Naive thymus-derived CD4-positive, alpha-beta T cell (primary cell): ENCODE data around the gene FBXL17. TPM values are rescaled to one million over a fixed set of nuclear protein-coding genes. Genes with fewer than 3 reads are reported as not detected.

Experiments
- ATAC-seq: fragments of 150-1000 bp; cut with Tn5 transposase; 2 replicates; pipeline ENCODE4 v1.10.0; 2021; ENCODE audit warnings: mild to moderate bottlenecking, moderate library complexity
- CTCF ChIA-PET: fragments of 350-600 bp; sonication (Branson Sonifier 250); formaldehyde crosslinking; loops from one replicate; lab custom pipeline; 2021; ENCODE audit warnings: antibody characterized with exemption; lab: Charles Lee
- POLR2A ChIA-PET: fragments of 350-600 bp; sonication (Branson Sonifier 250); formaldehyde crosslinking; loops from one replicate; lab custom pipeline; 2021; ENCODE audit warnings: antibody characterized with exemption, inconsistent platforms; lab: Charles Lee
- DNase-seq, 9 donors: peaks; one replicate each; pipeline versions ENCODE4 v3.0.0 to v3.0.0-alpha.2; 2020 to 2022; ENCODE audit warnings: mixed read lengths in 1 of 9
- H3K27ac ChIP-seq: one replicate; pipeline ENCODE4 v1.7.0; 2013; ENCODE audit warnings: mild to moderate bottlenecking, low read depth, low read length, moderate library complexity
- H3K27me3 ChIP-seq, 2 donors: one replicate each; pipeline ENCODE4 v1.7.0; 2013; ENCODE audit warnings: low read length in 2 of 2, mild to moderate bottlenecking in 2 of 2, moderate library complexity in 2 of 2; ENCODE audit not compliant: control insufficient read depth in 2 of 2, insufficient read depth in 2 of 2
- H3K36me3 ChIP-seq, 3 experiments: 1 replicate in 2 of 3; 2 replicates in 1 of 3; pipeline ENCODE4 v1.7.0; 2013; ENCODE audit warnings: low read length in 3 of 3, mild to moderate bottlenecking in 3 of 3, moderate library complexity in 1 of 3; ENCODE audit not compliant: insufficient read depth in 3 of 3, control insufficient read depth in 2 of 3
- H3K4me1 ChIP-seq, 2 donors: one replicate each; pipeline ENCODE4 v1.7.0; 2013; ENCODE audit warnings: low read length in 2 of 2, mild to moderate bottlenecking in 2 of 2, moderate library complexity in 1 of 2; ENCODE audit not compliant: control insufficient read depth in 2 of 2, insufficient read depth in 2 of 2
- H3K4me3 ChIP-seq: 2 replicates; pipeline ENCODE4 v1.7.0; 2013; ENCODE audit warnings: mild to moderate bottlenecking, low read length
- H3K9me3 ChIP-seq, 3 experiments: 1 replicate in 2 of 3; 2 replicates in 1 of 3; pipeline ENCODE4 v1.7.0; 2013; ENCODE audit warnings: low read length in 3 of 3; ENCODE audit not compliant: control insufficient read depth in 2 of 3
- H3K27ac Mint-ChIP-seq, 9 donors: one replicate each; pipeline ENCODE4 v1.8.0; 2020 to 2022; ENCODE audit warnings: mixed read lengths in 9 of 9, mild to moderate bottlenecking in 8 of 9, moderate library complexity in 5 of 9, inconsistent platforms in 2 of 9
- H3K27me3 Mint-ChIP-seq, 5 donors: one replicate each; pipeline ENCODE4 v1.8.0; 2021 to 2022; ENCODE audit warnings: mixed read lengths in 5 of 5, mild to moderate bottlenecking in 1 of 5
- H3K36me3 Mint-ChIP-seq, 5 donors: one replicate each; pipeline ENCODE4 v1.8.0; 2020 to 2022; ENCODE audit warnings: mixed read lengths in 5 of 5, mild to moderate bottlenecking in 3 of 5, inconsistent platforms in 1 of 5
- H3K4me1 Mint-ChIP-seq, 7 donors: one replicate each; pipeline ENCODE4 v1.8.0; 2020 to 2022; ENCODE audit warnings: mixed read lengths in 7 of 7, mild to moderate bottlenecking in 3 of 7, inconsistent platforms in 1 of 7
- H3K4me3 Mint-ChIP-seq, 10 donors: one replicate each; pipeline ENCODE4 v1.8.0; 2020 to 2022; ENCODE audit warnings: mild to moderate bottlenecking in 10 of 10, mixed read lengths in 10 of 10, moderate library complexity in 6 of 10, inconsistent platforms in 2 of 10
- H3K9me3 Mint-ChIP-seq, 11 donors: one replicate each; pipeline ENCODE4 v1.8.0; 2020 to 2022; ENCODE audit warnings: mixed read lengths in 11 of 11, mild to moderate bottlenecking in 4 of 11, inconsistent platforms in 1 of 11, moderate library complexity in 1 of 11
- intact Hi-C, 2 donors: fragments of 100-400 bp; cut with micrococcal nuclease; formaldehyde crosslinking; loops; one replicate each; pipeline ENCODE4 v1.15.1; 2023
- polyA plus RNA-seq, 2 donors: library from polyadenylated mRNA; unstranded; fragments of 300-500 nt; fragmentation: Illumina TruSeq; gene quantifications; one replicate each; pipeline ENCODE4 v1.2.3, GENCODE V29; 2021
- total RNA-seq, 6 experiments: library from RNA in 5 of 6; stranded (reverse) in 5 of 6; gene quantifications; 1 replicate in 5 of 6; 2 replicates in 1 of 6; pipeline ENCODE4 v1.2.3 and lab custom pipeline; 2021 to 2026

The FBXL17 gene
- total and polyA plus RNA-seq, 7 experiments from 2014 or later: 4.4 to 28.4 (median 19.6) TPM

- Histone ChIP-seq H3K4me3 (no peak overlapping the region), H3K9me3 (no peaks in the 10 kb centered on the region), H3K27me3 (no peaks in the 10 kb centered on the region), H3K36me3 (no peaks in the 10 kb centered on the region), H3K27ac (no peak overlapping the region), H3K4me1 (no peaks in the 10 kb centered on the region)
- no peak for DNase-seq
- no peak for ATAC-seq
- intact Hi-C loops: no loop called here
- CTCF ChIA-PET: no interaction called here
- POLR2A ChIA-PET: no interaction called here
- Mint-ChIP-seq H3K4me1 (peaks cover 0 to 26% (median 0%) of the 10 kb centered on the region in 7 donors), H3K27me3 (no peaks in the 10 kb centered on the region), H3K36me3 (peaks cover 0 to 8% (median 1%) of the 10 kb centered on the region in 5 donors), H3K4me3 (no peak overlapping the region), H3K9me3 (peaks cover 0 to 3% (median 0%) of the 10 kb centered on the region in 11 donors), H3K27ac (peak overlapping the region in 1 of 9 donors; percentile 18)
Observed at GRCh38 chr5:107977550-107978071, 404.3 kb downstream of the FBXL17 start.

- Histone ChIP-seq H3K4me3 (no peak overlapping the region), H3K27me3 (no peaks in the 10 kb centered on the region), H3K9me3 (no peaks in the 10 kb centered on the region), H3K4me1 (no peaks in the 10 kb centered on the region), H3K27ac (no peak overlapping the region), H3K36me3 (no peaks in the 10 kb centered on the region)
- ATAC-seq (no peak), DNase-seq (no peak)
- no peaks in the 10 kb centered on the region for H3K27me3 Mint-ChIP-seq
- intact Hi-C loops: no loop called here
- ChIA-PET POLR2A (no interaction called here), CTCF (no interaction called here)
- peaks cover 0 to 14% (median 6%) of the 10 kb centered on the region in 5 donors for H3K36me3 Mint-ChIP-seq
- H3K4me1 Mint-ChIP-seq: peaks cover 0 to 22% (median 0%) of the 10 kb centered on the region in 7 donors
- H3K4me3 Mint-ChIP-seq: no peak overlapping the region
- no peak overlapping the region for H3K27ac Mint-ChIP-seq
- peaks cover 0 to 6% (median 0%) of the 10 kb centered on the region in 11 donors for H3K9me3 Mint-ChIP-seq
Observed at GRCh38 chr5:107975568-107975967, 406.3 kb downstream of the FBXL17 start.

- ATAC-seq (no peak), DNase-seq (no peak)
- Histone ChIP-seq H3K4me3 (no peak overlapping the region), H3K27me3 (no peaks in the 10 kb centered on the region), H3K27ac (no peak overlapping the region), H3K9me3 (no peaks in the 10 kb centered on the region), H3K4me1 (no peaks in the 10 kb centered on the region), H3K36me3 (no peaks in the 10 kb centered on the region)
- Mint-ChIP-seq H3K4me1 (peaks cover 0 to 1% (median 0%) of the 10 kb centered on the region in 7 donors), H3K27ac (no peak overlapping the region), H3K36me3 (peaks cover 0 to 22% (median 6%) of the 10 kb centered on the region in 5 donors), H3K4me3 (no peak overlapping the region), H3K27me3 (no peaks in the 10 kb centered on the region), H3K9me3 (peaks cover 0 to 3% (median 0%) of the 10 kb centered on the region in 11 donors)
- intact Hi-C loops: no loop called here
- ChIA-PET POLR2A (no interaction called here), CTCF (no interaction called here)
Observed at GRCh38 chr5:107971846-107972245, 410.1 kb downstream of the FBXL17 start.

DNA sequence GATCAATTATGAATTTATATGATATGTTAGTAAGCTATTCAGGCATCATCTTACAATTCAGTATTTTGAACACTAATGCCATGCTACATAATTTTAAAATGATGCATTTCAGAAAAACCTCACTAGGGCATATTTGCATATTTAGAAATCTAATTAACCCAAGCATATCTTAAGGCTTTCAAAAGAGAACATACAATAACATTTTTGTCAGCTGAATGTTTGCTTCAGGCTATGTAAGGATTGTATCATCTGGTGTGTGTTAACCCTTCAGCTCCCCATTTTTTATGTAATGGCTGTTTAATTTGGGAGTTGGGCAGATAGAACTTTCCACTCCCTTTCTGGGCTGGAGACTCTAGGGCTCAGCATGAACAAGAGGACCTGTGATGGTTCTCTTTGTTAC, 412.1 kb downstream of the FBXL17 start:
- H3K27me3 ChIP-seq: no peaks in the 10 kb centered on the region
- H3K9me3 ChIP-seq: no peaks in the 10 kb centered on the region
- no peak overlapping the region for H3K27ac ChIP-seq
- H3K4me3 ChIP-seq: no peak overlapping the region
- H3K27ac Mint-ChIP-seq: no peak overlapping the region
- ATAC-seq: no peak
- no peaks in the 10 kb centered on the region for H3K36me3 ChIP-seq
- peaks cover 0 to 1% (median 0%) of the 10 kb centered on the region in 7 donors for H3K4me1 Mint-ChIP-seq
- POLR2A ChIA-PET: no interaction called here
- peaks cover 0 to 3% (median 0%) of the 10 kb centered on the region in 11 donors for H3K9me3 Mint-ChIP-seq
- H3K36me3 Mint-ChIP-seq: peaks cover 0 to 23% (median 6%) of the 10 kb centered on the region in 5 donors
- DNase-seq: no peak
- no peaks in the 10 kb centered on the region for H3K4me1 ChIP-seq
- CTCF ChIA-PET: interaction anchor here (0.6 kb wide), 1 partner anchor 21 kb away, joined by 3 read pairs; no protein-coding TSS in a partner anchor
- H3K4me3 Mint-ChIP-seq: no peak overlapping the region
- intact Hi-C loops: no loop called here
- no peaks in the 10 kb centered on the region for H3K27me3 Mint-ChIP-seq

GRCh38 chr5:107968998-107969397, 412.9 kb downstream of the FBXL17 start:
- ATAC-seq (no peak), DNase-seq (no peak)
- H3K27ac Mint-ChIP-seq: no peak overlapping the region
- no peak overlapping the region for H3K27ac ChIP-seq
- intact Hi-C loops: no loop called here
- H3K4me1 Mint-ChIP-seq: peaks cover 0 to 1% (median 0%) of the 10 kb centered on the region in 7 donors
- H3K4me3 Mint-ChIP-seq: no peak overlapping the region
- H3K36me3 Mint-ChIP-seq: peaks cover 0 to 23% (median 6%) of the 10 kb centered on the region in 5 donors
- no peaks in the 10 kb centered on the region for H3K9me3 ChIP-seq
- H3K4me1 ChIP-seq: no peaks in the 10 kb centered on the region
- H3K27me3 ChIP-seq: no peaks in the 10 kb centered on the region
- no peak overlapping the region for H3K4me3 ChIP-seq
- ChIA-PET CTCF (no interaction called here), POLR2A (no interaction called here)
- H3K9me3 Mint-ChIP-seq: peaks cover 0 to 3% (median 0%) of the 10 kb centered on the region in 11 donors
- H3K36me3 ChIP-seq: no peaks in the 10 kb centered on the region
- no peaks in the 10 kb centered on the region for H3K27me3 Mint-ChIP-seq

- CTCF ChIA-PET: no interaction called here
- Mint-ChIP-seq H3K27ac (no peak overlapping the region), H3K4me1 (peaks cover 0 to 1% (median 0%) of the 10 kb centered on the region in 7 donors), H3K36me3 (peaks cover 0 to 23% (median 6%) of the 10 kb centered on the region in 5 donors), H3K27me3 (no peaks in the 10 kb centered on the region), H3K4me3 (no peak overlapping the region), H3K9me3 (peaks cover 0 to 3% (median 0%) of the 10 kb centered on the region in 11 donors)
- intact Hi-C loops: no loop called here
- POLR2A ChIA-PET: no interaction called here
- no peak for ATAC-seq
- Histone ChIP-seq H3K9me3 (no peaks in the 10 kb centered on the region), H3K27me3 (no peaks in the 10 kb centered on the region), H3K4me1 (no peaks in the 10 kb centered on the region), H3K27ac (no peak overlapping the region), H3K4me3 (no peak overlapping the region), H3K36me3 (no peaks in the 10 kb centered on the region)
- DNase-seq: no peak
Observed at GRCh38 chr5:107968406-107968843, 413.5 kb downstream of the FBXL17 start.

GRCh38 chr5:107966201-107966600, 415.7 kb downstream of the FBXL17 start:
- Mint-ChIP-seq H3K4me1 (no peaks in the 10 kb centered on the region), H3K27me3 (no peaks in the 10 kb centered on the region), H3K9me3 (no peaks in the 10 kb centered on the region), H3K27ac (no peak overlapping the region), H3K4me3 (no peak overlapping the region), H3K36me3 (peaks cover 0 to 15% (median 0%) of the 10 kb centered on the region in 5 donors)
- Histone ChIP-seq H3K9me3 (no peaks in the 10 kb centered on the region), H3K4me3 (no peak overlapping the region), H3K4me1 (no peaks in the 10 kb centered on the region), H3K27me3 (no peaks in the 10 kb centered on the region), H3K36me3 (no peaks in the 10 kb centered on the region), H3K27ac (no peak overlapping the region)
- intact Hi-C loops: no loop called here
- ChIA-PET CTCF (no interaction called here), POLR2A (no interaction called here)
- ATAC-seq: no peak
- DNase-seq: no peak
